ENCODE measurements around the gene ADAM12.

ADAM12 gene

GRCh38 chr10:126006906-126007305 lies 381.4 kb downstream of the ADAM12 start:
- Histone ChIP-seq H3K36me3 (ENCODE audit: insufficient read depth, low read length) (no peaks in the 10 kb centered on the region), H3K27ac (ENCODE audit: low read length) (no peak overlapping the region), H3K79me2 (ENCODE audit: insufficient read depth, low read length) (no peaks in the 10 kb centered on the region), H3K9me3 (ENCODE audit: insufficient read depth, low read length, severe bottlenecking) (no peaks in the 10 kb centered on the region), H3K4me3 (ENCODE audit: low read depth in 1 of 2, low read length in 2 of 2) (no peak overlapping the region), H2AFZ (ENCODE audit: low read depth, low read length) (no peak overlapping the region), H3K4me2 (ENCODE audit: insufficient read depth, low read length) (no peak overlapping the region), H3K4me1 (ENCODE audit: insufficient read depth, low read length) (no peaks in the 10 kb centered on the region), H3K9ac (ENCODE audit: low read depth, low read length) (no peak overlapping the region), H3K27me3 (ENCODE audit: insufficient read depth, low read length, poor library complexity) (peaks cover 4% of the 10 kb centered on the region), H4K20me1 (ENCODE audit: insufficient read depth, low read length) (no peaks in the 10 kb centered on the region)
- TF ChIP-seq CTCF (IDR thresholded peaks at IDR 0.05; ENCODE audit: borderline replicate concordance, extremely low read depth, low read length, poor library complexity, severe bottlenecking) (no peak), EZH2 (IDR thresholded peaks at IDR 0.05; ENCODE audit: borderline replicate concordance, low read depth, low read length, severe bottlenecking) (no peak)
- no peak for DNase-seq
- ATAC-seq (ENCODE audit: insufficient read depth, low read depth), result no peak

- no peaks in the 10 kb centered on the region for H4K20me1 ChIP-seq (ENCODE audit: insufficient read depth, low read length)
- no peak overlapping the region for H2AFZ ChIP-seq (ENCODE audit: low read depth, low read length)
- H3K27me3 ChIP-seq (ENCODE audit: insufficient read depth, low read length, poor library complexity), result peaks cover 4% of the 10 kb centered on the region
- no peaks in the 10 kb centered on the region for H3K36me3 ChIP-seq (ENCODE audit: insufficient read depth, low read length)
- TF ChIP-seq EZH2 (IDR thresholded peaks at IDR 0.05; ENCODE audit: borderline replicate concordance, low read depth, low read length, severe bottlenecking) (no peak), CTCF (IDR thresholded peaks at IDR 0.05; ENCODE audit: borderline replicate concordance, extremely low read depth, low read length, poor library complexity, severe bottlenecking) (no peak)
- DNase-seq (no peak), ATAC-seq (ENCODE audit: insufficient read depth, low read depth) (no peak)
- H3K4me3 ChIP-seq (ENCODE audit: low read depth in 1 of 2, low read length in 2 of 2), result no peak overlapping the region
- H3K27ac ChIP-seq (ENCODE audit: low read length), result no peak overlapping the region
- no peak overlapping the region for H3K9ac ChIP-seq (ENCODE audit: low read depth, low read length)
- H3K79me2 ChIP-seq (ENCODE audit: insufficient read depth, low read length), result no peaks in the 10 kb centered on the region
- H3K4me2 ChIP-seq (ENCODE audit: insufficient read depth, low read length), result no peak overlapping the region
- H3K9me3 ChIP-seq (ENCODE audit: insufficient read depth, low read length, severe bottlenecking), result no peaks in the 10 kb centered on the region
- no peaks in the 10 kb centered on the region for H3K4me1 ChIP-seq (ENCODE audit: insufficient read depth, low read length)
Measured at GRCh38 chr10:126006264-126006663, 382.0 kb downstream of the ADAM12 start.

- no peak overlapping the region for H2AFZ ChIP-seq (ENCODE audit: low read depth, low read length)
- no peak overlapping the region for H3K4me2 ChIP-seq (ENCODE audit: insufficient read depth, low read length)
- no peak overlapping the region for H3K27ac ChIP-seq (ENCODE audit: low read length)
- no peaks in the 10 kb centered on the region for H3K4me1 ChIP-seq (ENCODE audit: insufficient read depth, low read length)
- H3K27me3 ChIP-seq (ENCODE audit: insufficient read depth, low read length, poor library complexity), result peaks cover 1% of the 10 kb centered on the region
- TF ChIP-seq EZH2 (IDR thresholded peaks at IDR 0.05; ENCODE audit: borderline replicate concordance, low read depth, low read length, severe bottlenecking) (no peak), CTCF (IDR thresholded peaks at IDR 0.05; ENCODE audit: borderline replicate concordance, extremely low read depth, low read length, poor library complexity, severe bottlenecking) (no peak)
- H3K4me3 ChIP-seq (ENCODE audit: low read depth in 1 of 2, low read length in 2 of 2), result no peak overlapping the region
- H4K20me1 ChIP-seq (ENCODE audit: insufficient read depth, low read length), result no peaks in the 10 kb centered on the region
- ATAC-seq (ENCODE audit: insufficient read depth, low read depth) (no peak), DNase-seq (no peak)
- H3K9ac ChIP-seq (ENCODE audit: low read depth, low read length), result no peak overlapping the region
- no peaks in the 10 kb centered on the region for H3K36me3 ChIP-seq (ENCODE audit: insufficient read depth, low read length)
- H3K79me2 ChIP-seq (ENCODE audit: insufficient read depth, low read length), result no peaks in the 10 kb centered on the region
- no peaks in the 10 kb centered on the region for H3K9me3 ChIP-seq (ENCODE audit: insufficient read depth, low read length, severe bottlenecking)
Measured at GRCh38 chr10:126004752-126005151, 383.5 kb downstream of the ADAM12 start.

GRCh38 chr10:126001576-126001975 lies 386.7 kb downstream of the ADAM12 start:
- Histone ChIP-seq H2AFZ (ENCODE audit: low read depth, low read length) (no peak overlapping the region), H3K9ac (ENCODE audit: low read depth, low read length) (no peak overlapping the region), H3K4me1 (ENCODE audit: insufficient read depth, low read length) (no peaks in the 10 kb centered on the region), H3K36me3 (ENCODE audit: insufficient read depth, low read length) (no peaks in the 10 kb centered on the region), H3K79me2 (ENCODE audit: insufficient read depth, low read length) (no peaks in the 10 kb centered on the region), H3K9me3 (ENCODE audit: insufficient read depth, low read length, severe bottlenecking) (no peaks in the 10 kb centered on the region), H3K27me3 (ENCODE audit: insufficient read depth, low read length, poor library complexity) (no peaks in the 10 kb centered on the region), H4K20me1 (ENCODE audit: insufficient read depth, low read length) (no peaks in the 10 kb centered on the region), H3K4me2 (ENCODE audit: insufficient read depth, low read length) (no peak overlapping the region), H3K27ac (ENCODE audit: low read length) (no peak overlapping the region), H3K4me3 (ENCODE audit: low read depth in 1 of 2, low read length in 2 of 2) (no peak overlapping the region)
- TF ChIP-seq EZH2 (IDR thresholded peaks at IDR 0.05; ENCODE audit: borderline replicate concordance, low read depth, low read length, severe bottlenecking) (no peak), CTCF (IDR thresholded peaks at IDR 0.05; ENCODE audit: borderline replicate concordance, extremely low read depth, low read length, poor library complexity, severe bottlenecking) (no peak)
- ATAC-seq (ENCODE audit: insufficient read depth, low read depth) (no peak), DNase-seq (no peak)
